ENCODE measurements around the gene HIVEP3. TPM values are rescaled to one million over a fixed set of nuclear protein-coding genes. Genes with fewer than 3 reads are reported as not detected.

Gene HIVEP3
- total RNA-seq, 4 donors from 2014 or later, result 5.3 to 17.3 (median 9.1) TPM

DNA sequence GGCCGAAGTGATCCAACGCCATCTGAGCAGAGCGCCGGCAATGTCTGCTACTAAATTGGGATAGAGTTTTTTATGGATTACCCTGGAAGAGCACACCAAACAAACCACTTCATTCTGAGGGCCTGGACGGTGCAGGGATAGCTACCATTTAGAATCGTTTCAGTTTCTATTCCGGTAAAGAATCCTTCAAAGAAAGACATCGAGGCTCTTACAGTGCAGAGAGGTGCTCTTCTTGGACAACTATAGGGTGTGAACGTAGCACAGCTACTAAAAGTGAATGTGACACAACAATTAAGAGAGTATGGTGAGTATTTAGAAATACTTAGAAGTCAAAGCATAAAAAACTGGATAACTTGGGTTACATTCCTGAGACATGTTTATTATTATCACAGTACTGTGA, 16.1 kb downstream of the HIVEP3 start:
- no peak overlapping the region for H3K4me3 ChIP-seq (ENCODE audit: low read depth, poor library complexity, severe bottlenecking)
- TF ChIP-seq, protein P1, sequence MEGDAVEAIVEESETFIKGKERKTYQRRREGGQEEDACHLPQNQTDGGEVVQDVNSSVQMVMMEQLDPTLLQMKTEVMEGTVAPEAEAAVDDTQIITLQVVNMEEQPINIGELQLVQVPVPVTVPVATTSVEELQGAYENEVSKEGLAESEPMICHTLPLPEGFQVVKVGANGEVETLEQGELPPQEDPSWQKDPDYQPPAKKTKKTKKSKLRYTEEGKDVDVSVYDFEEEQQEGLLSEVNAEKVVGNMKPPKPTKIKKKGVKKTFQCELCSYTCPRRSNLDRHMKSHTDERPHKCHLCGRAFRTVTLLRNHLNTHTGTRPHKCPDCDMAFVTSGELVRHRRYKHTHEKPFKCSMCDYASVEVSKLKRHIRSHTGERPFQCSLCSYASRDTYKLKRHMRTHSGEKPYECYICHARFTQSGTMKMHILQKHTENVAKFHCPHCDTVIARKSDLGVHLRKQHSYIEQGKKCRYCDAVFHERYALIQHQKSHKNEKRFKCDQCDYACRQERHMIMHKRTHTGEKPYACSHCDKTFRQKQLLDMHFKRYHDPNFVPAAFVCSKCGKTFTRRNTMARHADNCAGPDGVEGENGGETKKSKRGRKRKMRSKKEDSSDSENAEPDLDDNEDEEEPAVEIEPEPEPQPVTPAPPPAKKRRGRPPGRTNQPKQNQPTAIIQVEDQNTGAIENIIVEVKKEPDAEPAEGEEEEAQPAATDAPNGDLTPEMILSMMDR (IDR thresholded peaks at IDR 0.05), result no peak
- no peak for TF ChIP-seq POLR2A (IDR thresholded peaks at IDR 0.05)
- DNase-seq (ENCODE audit: low spot score in 2 of 2), result no peak
- intact Hi-C loops (cut with DNase I; ENCODE audit: low total_unique reads), result no loop called here
- WGBS, 2 donors, result 82 to 87% methylated on average over 9 of the region's 9 CpGs

DNA sequence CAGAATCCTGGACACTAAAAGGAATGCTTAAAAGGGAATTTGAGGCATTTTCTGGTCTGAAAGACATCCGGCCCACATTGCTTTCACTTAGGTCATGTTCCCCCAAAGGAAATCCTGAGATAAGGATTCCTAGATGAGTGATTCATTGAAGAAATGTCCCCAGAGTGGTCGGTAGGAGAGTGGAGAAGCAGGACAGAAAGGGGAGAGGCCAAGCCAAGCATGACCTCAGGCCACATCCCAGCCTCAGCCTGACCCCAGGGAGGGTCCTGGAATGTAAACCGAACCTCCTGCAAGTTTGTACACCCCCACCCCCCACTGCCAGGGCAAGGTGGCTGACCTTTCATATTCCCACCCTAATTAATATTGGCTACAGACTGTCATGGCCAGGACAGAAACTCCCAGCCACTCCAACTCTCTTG, 16.6 kb downstream of the HIVEP3 start:
- no peak for DNase-seq (ENCODE audit: low spot score in 2 of 2)
- no peak for TF ChIP-seq POLR2A (IDR thresholded peaks at IDR 0.05)
- TF ChIP-seq, protein P1 (IDR thresholded peaks at IDR 0.05), result no peak
- intact Hi-C loops (cut with DNase I; ENCODE audit: low total_unique reads), result no loop called here
- no peak overlapping the region for H3K4me3 ChIP-seq (ENCODE audit: low read depth, poor library complexity, severe bottlenecking)
- 48 to 67% methylated on average over 3 of the region's 3 CpGs for WGBS, 2 donors

- intact Hi-C loops (cut with DNase I; ENCODE audit: low total_unique reads), result no loop called here
- no peak for TF ChIP-seq POLR2A (IDR thresholded peaks at IDR 0.05)
- TF ChIP-seq, protein P1 (IDR thresholded peaks at IDR 0.05), result no peak
- WGBS, 2 donors, result 84 to 89% methylated on average over 3 of the region's 3 CpGs
- H3K4me3 ChIP-seq (ENCODE audit: low read depth, poor library complexity, severe bottlenecking), result no peak overlapping the region
- DNase-seq (ENCODE audit: low spot score in 2 of 2), result no peak
These were observed 17.2 kb downstream of the HIVEP3 start for GRCh38 chr1:41901551-41901950.

DNA sequence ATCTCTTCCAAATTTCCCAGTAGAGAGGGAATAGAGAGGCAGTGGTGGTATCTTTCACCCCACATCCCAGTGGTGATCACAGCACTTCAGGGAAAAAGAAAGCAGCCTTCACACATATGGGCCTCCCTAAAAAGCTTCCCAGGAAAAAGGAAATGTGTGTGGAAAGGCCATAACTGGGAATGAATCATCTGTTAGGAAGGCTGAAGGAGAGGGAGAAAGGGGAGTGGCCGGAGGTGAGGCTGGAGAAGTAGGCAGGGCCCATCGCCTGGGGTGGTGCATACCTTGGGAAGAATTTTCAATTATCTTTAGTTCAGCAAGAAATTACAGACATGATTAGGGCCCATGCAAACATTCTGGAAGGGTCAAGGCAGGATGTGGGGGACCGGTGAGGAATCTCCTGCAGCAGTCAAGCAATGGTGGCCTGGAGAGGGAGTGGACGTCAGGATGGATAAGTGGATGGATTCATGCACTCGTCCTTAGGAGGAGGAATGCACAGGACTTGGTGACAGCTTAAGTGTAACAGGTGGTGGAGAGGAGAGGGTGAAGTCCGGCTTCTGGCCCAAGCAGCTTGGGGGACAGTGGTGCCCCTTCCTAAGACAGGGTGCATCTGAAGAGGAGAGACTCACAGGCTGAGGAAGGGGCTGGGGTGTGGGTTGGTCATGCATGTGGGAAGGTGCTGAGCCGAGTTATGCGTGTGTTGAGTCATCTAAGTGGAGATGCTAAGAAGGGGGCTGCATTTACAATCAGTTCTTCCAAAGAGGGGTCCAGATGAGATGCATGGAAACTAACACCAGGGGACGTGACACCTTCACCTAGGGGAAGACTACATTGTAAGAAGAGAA, 17.9 kb downstream of the HIVEP3 start:
- 77 to 78% methylated on average over 9 of the region's 9 CpGs for WGBS, 2 donors
- DNase-seq (ENCODE audit: low spot score in 2 of 2), result no peak
- intact Hi-C loops (cut with DNase I; ENCODE audit: low total_unique reads), result no loop called here
- no peak for TF ChIP-seq POLR2A (IDR thresholded peaks at IDR 0.05)
- TF ChIP-seq, protein P1 (IDR thresholded peaks at IDR 0.05), result no peak
- H3K4me3 ChIP-seq (ENCODE audit: low read depth, poor library complexity, severe bottlenecking), result no peak overlapping the region

GRCh38 chr1:41898191-41898713, 20.5 kb downstream of the HIVEP3 start:
- intact Hi-C loops (cut with DNase I; ENCODE audit: low total_unique reads), result no loop called here
- no peak for TF ChIP-seq POLR2A (IDR thresholded peaks at IDR 0.05)
- TF ChIP-seq, protein P1 (IDR thresholded peaks at IDR 0.05), result no peak

More at GRCh38 chr1:41898191-41898713, 20.5 kb downstream of the HIVEP3 start:
- no peak for DNase-seq (ENCODE audit: low spot score in 2 of 2)
- 61 to 68% methylated on average over 6 of the region's 6 CpGs for WGBS, 2 donors
- no peak overlapping the region for H3K4me3 ChIP-seq (ENCODE audit: low read depth, poor library complexity, severe bottlenecking)

Data from lower leg skin (tissue), 4 donors.